ENCODE measurements around the gene WAC.
"Not testable (repeated sequence)": the region's sequence is repeated elsewhere in the genome, so short reads cannot be mapped to it uniquely, and the experiment has no call there.

The WAC gene

GRCh38 chr10:28532337-28533185 lies at the start of gene WAC:
TSS of gene WAC (plus strand) at chr10:28533118. CDS start at chr10:28533580, 462 bp downstream.
- DNase-seq, result peak; percentile 35

- no peak for DNase-seq
These were observed 43.7 kb upstream of the WAC start for GRCh38 chr10:28489206-28489605.

- not testable (repeated sequence) for DNase-seq
These were observed 42.6 kb upstream of the WAC start for GRCh38 chr10:28490256-28490865.

- DNase-seq, result no peak
These were observed 40.6 kb upstream of the WAC start for GRCh38 chr10:28492116-28492920.

- DNase-seq, result no peak
These were observed 38.5 kb upstream of the WAC start for GRCh38 chr10:28494420-28494819.

- no peak for DNase-seq
These were observed 37.8 kb upstream of the WAC start for GRCh38 chr10:28495084-28495483.

GRCh38 chr10:28496017-28496416 lies 36.9 kb upstream of the WAC start:
- no peak for DNase-seq

GRCh38 chr10:28496481-28496961 lies 36.4 kb upstream of the WAC start:
- DNase-seq, result no peak

- DNase-seq, result no peak
These were observed 35.4 kb upstream of the WAC start for GRCh38 chr10:28497313-28498126.

- not testable (repeated sequence) for DNase-seq
These were observed 32.7 kb upstream of the WAC start for GRCh38 chr10:28500203-28500602.

GRCh38 chr10:28503114-28503513 lies 29.8 kb upstream of the WAC start:
- DNase-seq, result no peak

GRCh38 chr10:28505359-28505959 lies 27.5 kb upstream of the WAC start:
- DNase-seq, result no peak

GRCh38 chr10:28508304-28508925 lies 24.5 kb upstream of the WAC start:
- no peak for DNase-seq

- no peak for DNase-seq
These were observed 23.6 kb upstream of the WAC start for GRCh38 chr10:28509286-28509685.

- no peak for DNase-seq
These were observed 18.3 kb upstream of the WAC start for GRCh38 chr10:28514648-28515047.

GRCh38 chr10:28520346-28520745 lies 12.6 kb upstream of the WAC start:
- no peak for DNase-seq

GRCh38 chr10:28520828-28521227 lies 12.1 kb upstream of the WAC start:
- DNase-seq, result not testable (repeated sequence)

GRCh38 chr10:28521961-28522360 lies 11.0 kb upstream of the WAC start:
- DNase-seq, result not testable (repeated sequence)

- DNase-seq, result no peak
These were observed 9.1 kb upstream of the WAC start for GRCh38 chr10:28523725-28524252.

- DNase-seq, result no peak
These were observed 2.2 kb upstream of the WAC start for GRCh38 chr10:28530751-28531150.

GRCh38 chr10:28533186-28533564 lies 257 bp downstream of the WAC start:
- no peak for DNase-seq
